Dermis blood vessel endothelial cell (primary cell): Measurements from ENCODE around the gene LMO2. TPM values are rescaled to one million over a fixed set of nuclear protein-coding genes. Genes with fewer than 3 reads are reported as not detected.
A peak's percentile ranks its signal among the peaks of the same experiment; 100 is the strongest.

ENCODE experiments used
- DNase-seq: peaks from one replicate; pipeline ENCODE4 v3.0.0; 2010
- total RNA-seq: library from RNA; depleted of rRNA; stranded (reverse); fragments of >200 nt; gene quantifications from 2 replicates; pipeline ENCODE4 v1.2.3, GENCODE V29; 2014

Gene LMO2
- total RNA-seq, 1 donor from 2014 or later, result 149 TPM

DNA sequence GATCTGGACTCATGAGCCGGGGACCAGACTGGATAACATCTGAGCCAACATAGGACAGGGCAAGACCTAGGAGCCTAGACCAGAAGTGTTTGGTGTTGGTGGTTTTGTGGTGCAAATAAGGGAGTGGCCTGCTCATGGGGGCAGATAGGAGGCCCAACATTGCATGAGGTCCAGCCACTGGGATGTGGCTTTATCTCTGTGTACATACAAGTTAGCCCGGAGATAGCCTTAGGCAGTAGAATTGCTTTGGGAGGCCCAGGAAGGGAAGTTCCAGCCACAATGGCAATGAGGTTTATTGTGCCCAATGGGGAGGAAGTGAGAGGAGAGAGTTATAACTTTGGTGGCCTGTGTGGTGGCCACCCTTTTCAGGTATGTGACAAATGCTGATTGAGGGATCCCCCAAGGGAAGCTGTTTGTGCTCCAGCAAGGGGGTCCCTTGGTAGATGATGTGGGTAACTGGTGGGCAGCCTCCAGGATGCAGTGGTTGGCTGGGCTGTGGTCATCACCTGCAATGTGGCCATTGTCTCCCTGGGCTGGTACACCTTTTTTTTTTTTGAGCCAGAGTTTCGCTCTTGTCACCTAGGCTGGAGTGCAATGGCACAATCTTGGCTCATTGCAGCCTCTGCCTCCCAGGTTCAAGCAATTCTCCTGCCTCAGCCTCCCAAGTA is 6.4 kb downstream of the LMO2 start:
- no peak for DNase-seq

DNA sequence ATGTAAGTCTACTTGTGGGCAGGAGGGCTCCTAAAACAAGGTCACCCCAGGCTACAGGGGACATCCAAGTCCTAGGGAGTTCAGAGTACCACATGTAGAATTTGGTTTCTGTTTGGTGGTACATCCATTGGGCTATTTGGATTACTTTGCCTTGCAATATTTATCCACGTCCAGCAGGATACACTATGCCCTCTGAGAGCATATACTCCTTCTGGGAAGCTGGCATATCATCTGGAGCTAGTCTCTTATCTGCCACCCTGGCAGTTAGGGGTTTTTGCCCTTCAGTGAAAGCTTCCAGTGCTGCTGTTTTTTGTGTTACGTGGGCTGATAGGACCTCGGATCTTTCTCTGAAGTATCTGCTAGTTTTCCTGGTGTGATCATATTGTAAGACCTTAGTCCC is 7.3 kb downstream of the LMO2 start:
- no peak for DNase-seq

DNA sequence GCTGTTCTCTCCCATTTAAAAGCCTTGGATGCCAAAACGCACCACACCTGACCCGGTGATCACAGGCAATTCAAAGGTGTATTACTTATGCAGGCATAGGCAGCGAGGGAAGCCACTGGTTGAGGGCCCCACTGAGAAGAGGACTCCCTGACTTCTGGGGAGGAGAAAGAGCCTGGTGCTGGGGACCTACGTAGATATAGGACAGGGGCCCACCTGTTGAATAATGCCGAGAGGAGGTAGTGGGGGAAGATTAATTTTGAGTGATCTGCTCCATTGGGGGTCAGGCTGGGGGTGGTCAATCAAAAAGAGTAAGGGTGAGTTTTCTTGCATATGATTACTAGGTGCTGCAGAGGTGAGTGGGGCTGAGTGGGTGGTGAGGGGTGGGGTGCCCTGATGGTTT is 7.8 kb downstream of the LMO2 start:
- DNase-seq, result no peak

DNA sequence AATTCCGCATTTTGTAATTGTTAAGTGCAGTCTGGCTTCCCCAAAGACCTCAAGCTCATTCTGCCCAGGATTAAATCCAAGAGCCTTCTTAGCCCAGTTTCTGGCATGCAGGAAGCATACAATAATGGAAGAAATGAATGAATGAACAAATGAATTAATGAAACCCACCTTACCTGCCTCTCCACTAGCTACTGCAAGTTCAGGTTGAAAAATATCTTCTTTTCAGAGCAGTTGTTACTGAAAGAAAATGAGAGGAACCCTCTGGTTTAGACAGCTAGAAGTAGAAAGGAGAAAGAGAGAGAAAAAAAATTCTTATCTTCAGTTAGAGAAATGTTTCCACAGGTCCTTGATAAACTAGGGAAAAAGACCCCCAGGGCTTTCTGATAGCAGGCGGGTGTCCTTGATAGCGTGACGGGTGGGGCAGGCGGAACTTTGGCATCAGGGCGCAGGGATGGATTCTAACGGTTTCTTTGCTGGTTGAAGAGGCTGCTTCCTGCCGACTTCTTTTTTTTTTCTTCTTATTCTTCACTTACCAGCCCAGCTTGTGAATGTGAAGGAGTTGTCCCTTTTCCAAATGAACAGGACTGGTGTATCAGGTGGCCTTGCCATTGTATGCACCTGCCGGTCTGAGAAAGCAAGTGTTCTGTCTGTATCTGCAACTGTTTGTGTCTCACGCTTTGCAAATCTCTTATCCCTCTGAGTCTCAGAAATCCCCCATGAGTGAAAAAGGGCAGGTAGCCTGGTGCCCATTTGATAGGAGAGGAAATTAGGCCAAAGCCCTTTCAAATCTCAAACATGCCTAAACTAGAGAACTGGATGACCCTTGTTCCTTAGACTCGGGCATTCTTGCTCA is 10.0 kb downstream of the LMO2 start:
- DNase-seq, result no peak

DNA sequence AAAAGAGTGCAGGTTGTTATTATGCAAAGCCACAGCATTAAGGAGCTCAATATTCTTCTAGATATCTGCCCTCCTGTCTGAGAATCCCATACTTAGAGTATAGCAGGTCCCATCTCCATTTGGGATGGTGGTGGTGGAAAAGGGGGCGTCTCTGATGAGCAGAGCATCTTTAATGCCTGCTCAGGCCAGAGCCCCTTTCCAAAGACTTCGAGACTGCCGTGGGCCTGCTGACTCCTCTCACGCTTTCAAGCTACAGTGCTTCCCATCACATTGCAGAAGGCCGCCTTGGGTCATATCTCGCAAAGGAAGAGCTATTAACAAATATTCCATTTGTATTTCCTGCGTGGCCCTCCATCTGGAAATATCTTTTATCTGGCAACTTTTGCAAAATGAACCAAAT is 10.9 kb downstream of the LMO2 start:
- DNase-seq, result no peak

DNA sequence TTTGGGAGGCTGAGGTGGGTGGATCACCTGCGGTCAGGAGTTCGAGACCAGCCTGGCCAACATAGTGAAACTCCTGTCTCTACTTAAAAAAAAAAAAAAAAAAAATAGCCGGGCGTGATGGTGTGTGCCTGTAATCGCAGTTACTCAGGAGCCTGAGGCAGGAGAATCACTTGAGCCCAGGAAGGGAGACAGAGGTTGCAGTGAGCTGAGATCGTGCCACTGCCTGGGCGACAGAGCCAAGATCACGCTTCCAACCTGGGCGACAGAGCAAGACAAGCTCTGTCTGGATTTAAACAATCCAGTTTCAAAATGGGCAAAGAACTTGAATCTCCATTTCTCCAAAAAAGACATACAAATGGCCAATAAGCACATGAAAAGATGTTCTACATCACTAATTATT is 12.5 kb downstream of the LMO2 start:
- no peak for DNase-seq

DNA sequence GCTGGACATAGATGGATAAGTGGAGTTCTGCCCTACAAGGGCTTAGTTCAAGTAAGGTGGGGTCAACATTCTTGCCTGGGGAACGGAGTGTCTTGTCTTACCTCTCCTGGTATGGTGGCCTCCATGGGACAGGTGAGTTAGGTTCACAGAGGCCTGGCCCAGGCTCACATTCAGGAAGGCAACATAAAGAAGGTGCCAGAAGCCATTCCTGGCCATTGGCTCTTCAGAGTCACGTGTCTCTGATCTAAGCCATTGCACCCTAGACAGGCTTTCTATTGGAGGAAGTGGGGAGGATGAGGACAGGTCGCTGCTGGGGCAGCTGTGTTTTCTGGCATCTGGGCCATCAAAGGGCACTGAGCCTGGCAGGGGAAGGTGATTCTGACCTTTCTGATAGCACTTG is 14.8 kb downstream of the LMO2 start:
- no peak for DNase-seq

DNA sequence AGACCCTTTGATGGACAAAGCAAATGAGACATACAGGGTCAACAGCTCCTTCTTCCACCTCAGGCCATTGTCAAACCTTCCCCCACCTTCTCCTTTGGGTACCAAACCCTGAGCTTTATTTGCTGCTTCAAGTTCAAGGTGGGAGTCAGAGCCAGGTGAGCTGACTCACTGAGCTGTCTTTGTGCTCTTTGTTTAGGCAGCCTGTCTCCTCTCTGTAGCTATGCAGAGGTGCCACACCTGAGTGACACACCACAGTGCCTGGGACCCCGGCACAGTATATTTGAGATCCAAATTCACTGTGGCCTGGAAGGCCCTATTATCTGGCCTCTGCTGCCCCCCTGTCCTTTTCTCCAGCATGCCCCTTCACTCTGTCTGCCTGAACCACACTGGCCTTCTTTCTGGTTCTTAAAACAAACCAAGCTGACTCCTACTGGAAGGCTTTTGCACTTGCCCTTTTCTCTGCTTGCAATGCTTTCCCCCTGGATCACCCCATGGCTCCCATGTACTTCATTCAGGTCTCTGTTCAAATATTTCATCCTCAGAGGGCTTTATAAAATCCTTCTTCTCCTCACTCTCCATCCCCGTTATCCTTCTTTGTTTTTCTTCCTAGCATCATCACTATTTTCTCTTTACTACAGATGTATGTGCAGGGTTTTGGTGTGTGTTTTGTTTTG is 16.1 kb downstream of the LMO2 start:
- DNase-seq, result no peak

DNA sequence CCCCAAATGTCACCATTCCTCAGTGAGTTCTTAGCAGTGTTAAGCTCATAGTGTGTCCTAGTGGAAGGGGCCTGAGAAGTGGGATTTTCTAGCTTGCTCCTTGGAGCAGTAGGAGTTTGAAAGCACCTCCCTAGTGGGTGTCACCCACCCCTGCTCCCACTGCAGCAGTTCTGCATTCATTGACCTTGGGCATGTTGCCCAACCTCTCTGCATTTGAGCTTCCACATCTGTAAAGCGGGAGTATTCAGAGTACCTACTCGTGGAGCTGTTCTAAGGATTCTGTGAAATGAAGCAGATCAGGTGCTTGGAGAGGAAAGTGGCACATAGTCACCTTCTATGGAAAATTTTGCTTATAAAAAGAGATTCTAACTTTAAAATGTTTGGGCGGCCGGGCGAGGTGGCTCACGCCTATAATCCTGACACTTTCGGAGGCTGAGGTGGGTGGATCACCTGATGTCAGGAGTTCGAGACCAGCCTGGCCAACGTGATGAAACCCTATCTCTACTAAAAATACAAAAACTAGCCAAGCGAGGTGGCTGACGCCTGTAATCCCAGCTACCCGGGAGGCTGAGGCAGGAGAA is 16.9 kb downstream of the LMO2 start:
- no peak for DNase-seq

DNA sequence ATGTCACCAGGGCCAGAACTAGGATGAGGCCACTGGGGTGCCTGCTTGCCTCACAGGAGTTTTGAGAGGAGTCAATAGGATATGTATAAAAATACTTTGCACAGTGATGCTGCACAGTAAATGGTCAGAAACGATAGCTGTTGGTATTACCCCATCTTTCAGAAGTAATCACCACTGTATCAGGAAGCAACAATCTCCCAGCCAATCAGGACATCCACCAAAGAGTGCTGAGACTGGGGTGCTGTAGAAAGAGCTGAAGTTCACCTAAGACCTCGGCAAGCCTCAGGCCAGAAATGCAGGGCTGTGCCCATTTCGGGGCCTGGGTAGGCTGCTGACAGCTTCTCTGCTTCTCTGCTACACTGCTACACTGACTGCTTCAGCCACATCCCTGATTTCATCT is 17.4 kb downstream of the LMO2 start:
- DNase-seq, result no peak

DNA sequence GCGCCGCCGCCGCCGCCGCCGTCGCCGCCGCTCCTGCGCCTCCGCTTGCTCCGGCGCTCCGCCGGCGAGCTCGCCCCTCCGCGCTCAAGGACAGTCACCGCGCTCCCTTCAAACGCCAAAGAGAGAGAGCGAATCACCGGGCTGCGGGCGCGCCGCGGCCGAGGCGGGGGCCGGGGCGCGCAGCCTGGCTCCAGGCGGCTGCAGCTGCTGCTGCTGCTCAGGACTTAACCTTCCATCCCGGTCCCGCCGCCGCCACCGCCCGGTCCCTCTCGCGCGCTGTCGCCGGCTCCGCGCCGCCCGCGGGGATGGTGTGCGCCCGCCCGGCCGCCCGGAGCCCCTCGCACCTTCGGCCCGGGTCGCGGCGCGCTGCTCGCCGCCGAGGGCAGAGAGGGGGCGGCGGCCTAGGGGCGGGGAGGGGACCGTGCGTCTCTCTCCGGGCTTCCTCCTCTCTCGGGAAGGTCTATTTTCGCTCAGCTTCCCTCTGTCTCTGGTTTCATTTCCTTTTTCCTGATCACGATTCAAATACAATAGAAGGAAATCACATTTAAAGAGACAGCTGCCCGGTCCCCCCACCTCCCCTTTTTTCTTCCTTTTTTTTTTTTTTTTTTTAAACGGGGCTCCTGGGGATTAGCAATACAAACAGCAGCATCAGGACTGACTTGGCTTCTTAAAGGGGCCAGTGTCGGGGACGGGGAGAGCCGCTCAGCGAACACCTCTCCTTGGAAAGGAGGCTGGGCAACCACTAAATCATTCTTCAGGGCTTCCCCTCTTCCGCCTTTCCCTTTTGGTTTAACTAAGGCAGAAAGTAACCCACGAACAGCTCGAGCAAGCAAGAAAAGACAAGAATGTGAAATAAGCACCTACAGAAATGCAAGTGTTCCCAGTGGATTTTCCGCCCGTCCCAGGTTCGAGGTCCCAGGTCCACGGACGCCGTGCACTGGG is 22.1 kb downstream of the LMO2 start:
- peak; percentile 79 for DNase-seq

DNA sequence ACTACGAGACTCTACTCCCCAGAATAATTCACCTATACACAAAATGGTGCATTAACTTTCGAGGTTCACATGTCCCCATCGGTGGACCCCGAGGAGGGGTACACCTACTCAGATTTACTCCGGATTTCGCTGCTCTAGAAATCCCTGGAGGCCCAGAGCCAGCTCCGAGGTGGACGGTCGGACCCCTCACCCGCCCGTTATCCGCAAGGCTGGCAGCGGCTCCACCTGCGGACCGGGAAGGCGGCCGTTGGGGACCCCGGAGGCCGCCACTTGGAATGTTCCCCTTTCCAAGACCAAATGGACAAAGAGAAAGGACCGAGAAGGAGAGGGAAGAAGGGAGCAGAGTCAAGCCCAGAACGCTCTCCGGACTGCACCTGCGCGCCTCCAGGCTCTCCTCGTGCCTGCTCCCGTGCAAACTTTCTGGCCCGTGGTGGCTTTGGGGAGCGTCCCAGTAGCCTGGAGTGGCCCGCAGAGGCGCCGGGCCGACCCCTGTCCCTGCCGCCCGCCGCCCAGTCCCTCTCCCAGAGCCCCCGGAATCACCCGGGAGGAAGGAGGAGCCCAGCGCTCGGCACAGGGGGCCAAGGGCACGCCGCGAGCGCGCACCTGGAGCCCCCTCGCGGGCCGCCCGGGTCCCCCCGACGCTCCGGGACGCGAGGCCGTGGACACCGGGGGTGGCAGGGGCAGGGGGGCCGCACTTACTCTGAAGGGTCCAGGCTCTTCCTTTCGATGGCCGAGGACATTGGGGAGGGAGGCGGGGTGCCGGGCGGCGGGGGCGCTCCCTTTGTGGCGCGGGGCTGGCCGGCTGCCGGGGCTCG is 23.0 kb downstream of the LMO2 start:
- peak; percentile 30 for DNase-seq

DNA sequence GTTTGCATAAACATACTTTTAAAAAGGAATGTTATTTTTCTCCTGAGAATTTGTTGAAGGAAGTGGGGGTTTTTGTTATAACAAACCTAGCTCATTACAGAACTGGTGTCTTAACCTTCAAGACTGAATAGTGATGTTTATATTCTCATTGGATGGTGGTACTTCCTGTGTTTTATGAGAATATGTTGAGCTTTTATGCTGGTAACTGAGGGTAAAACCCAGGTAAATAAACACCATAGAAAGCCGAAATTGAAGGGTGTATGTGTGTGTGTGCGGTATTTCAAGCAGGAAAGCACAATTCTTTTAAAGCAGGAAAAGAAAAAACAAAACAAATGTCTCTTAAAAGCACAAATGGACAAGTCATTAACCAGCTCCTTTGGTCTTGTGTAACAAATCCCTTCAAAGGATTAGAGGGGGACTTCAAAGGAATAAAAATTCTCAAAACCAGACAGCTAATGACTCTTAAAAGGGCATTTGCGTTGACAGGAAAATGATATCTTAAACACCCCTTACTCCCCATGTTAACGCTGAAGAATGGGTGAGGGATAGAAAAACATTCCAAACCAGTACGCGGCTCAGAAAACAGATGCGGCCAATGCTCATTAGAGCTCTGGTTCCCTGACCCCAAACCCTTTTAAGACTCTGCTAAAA is 23.8 kb downstream of the LMO2 start:
- peak; percentile 42 for DNase-seq

DNA sequence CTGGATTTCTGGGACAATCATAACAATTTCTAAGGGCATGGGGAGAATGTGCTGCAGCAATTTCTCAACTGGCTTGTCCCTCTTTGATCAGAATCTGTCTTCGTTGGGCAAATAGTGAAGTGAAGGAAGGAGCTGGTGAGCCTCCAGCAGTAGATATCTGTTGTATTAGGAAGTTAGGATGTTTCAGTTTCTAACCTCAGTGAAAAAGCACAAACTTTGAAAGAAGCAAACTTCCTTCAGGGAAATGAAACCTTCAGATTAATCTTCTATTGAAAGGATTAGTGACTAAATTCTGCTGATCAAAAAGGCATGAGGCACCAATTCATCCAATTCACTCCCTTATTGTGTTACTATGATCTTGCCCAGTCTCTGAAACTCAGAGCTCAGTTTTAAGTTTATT is 24.3 kb downstream of the LMO2 start:
- no peak for DNase-seq

DNA sequence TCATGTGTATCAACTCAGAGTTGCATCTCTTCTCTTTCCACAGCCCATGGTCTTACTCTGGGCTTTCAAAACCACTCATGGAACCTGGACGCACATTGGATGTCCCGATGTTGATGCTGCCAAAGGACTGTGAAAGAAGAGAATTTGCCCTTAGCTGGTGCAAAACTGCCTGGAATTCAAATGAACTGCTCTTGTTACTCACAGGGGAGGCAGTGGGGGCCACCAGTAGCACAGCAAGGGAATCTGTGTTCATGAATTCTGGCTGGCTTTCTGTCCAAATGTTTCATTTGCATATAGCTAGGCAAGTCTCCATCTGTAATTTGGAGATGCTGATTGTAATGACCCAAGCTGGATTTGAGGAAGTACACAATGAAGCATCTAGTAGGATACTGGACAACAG is 24.9 kb downstream of the LMO2 start:
- DNase-seq, result no peak

DNA sequence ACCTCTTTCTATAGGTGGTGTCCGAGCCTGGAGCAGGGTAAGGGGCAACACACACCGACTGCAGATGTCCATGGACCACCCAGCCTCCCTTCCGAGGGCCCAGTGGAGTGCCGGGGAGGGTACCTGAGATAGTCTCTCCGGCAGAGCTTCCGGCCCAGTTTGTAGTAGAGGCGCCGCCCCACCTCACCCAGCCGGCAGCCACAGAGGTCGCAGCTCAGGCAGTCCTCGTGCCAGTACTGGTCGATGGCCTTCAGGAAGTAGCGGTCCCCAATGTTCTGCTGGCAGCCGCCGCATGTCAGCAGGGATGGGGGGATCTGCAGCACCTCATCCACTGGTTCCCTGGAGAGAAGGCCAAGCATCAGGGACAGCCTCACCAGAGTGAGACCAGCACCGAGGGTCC is 27.4 kb downstream of the LMO2 start:
- no peak for DNase-seq

DNA sequence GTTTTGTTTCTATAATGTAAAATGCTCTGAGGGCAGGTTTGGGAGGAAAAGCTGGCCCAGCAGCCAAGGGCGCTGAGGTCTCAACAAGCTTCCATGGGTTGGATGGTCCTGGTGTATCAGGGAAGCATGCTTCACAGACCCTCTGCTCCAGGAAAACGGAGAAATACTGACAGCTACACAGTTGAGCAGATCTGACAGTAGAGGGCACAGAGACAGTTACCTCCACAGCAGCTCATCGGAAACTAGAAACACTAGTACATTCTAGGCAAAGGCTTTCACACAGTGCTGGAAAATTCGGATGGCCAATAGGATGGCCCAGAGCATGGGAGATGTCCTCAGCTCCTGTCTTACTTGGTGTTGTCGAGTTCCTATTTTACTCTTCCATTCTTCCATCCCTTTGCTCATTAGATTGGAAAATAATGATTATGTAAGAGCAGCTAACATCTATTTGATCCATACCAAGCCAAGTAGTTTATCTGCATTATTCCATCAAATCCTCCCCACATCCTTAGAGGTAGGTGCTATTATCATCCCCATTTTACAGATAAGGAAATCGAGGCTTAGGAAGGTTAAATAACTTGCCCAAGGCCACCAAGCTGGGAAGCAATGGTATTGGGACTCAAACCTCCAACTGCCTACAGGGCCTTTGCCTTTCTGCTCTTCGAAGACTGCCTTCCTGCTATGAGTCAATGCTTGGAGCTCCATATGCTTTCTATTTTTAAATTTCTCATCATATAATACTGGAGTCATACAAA is 28.3 kb downstream of the LMO2 start:
- no peak for DNase-seq

DNA sequence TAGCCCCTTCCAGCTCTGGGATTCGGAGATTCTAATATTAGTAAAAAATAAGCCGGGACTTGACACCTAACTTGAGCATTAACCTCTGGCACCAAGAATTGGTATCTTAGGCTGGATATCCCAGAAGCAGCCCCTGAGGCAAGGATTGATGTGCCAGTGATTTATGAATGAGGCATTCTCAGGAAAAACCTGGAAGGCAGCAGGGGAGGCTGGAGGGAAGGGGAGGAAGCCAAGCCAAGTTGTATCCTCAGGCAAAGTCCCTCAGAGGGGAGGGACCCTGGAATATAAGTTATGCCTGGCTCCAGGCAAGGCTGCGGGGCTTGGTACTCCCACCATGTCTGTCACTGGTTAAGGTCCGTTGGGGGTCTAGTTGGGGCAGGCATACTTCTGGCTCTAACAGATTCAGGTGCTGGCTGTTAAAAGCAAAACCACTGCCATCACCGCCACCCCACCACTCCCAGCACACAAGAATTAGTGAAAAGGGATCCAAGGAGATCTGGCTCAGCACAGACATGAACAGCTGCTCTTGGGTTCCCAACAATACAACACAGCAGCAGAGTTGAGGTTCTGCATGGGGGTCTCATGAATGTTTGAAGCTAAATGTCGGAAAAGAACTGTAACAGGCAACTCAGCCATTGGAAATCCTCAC is 29.8 kb downstream of the LMO2 start:
- no peak for DNase-seq

DNA sequence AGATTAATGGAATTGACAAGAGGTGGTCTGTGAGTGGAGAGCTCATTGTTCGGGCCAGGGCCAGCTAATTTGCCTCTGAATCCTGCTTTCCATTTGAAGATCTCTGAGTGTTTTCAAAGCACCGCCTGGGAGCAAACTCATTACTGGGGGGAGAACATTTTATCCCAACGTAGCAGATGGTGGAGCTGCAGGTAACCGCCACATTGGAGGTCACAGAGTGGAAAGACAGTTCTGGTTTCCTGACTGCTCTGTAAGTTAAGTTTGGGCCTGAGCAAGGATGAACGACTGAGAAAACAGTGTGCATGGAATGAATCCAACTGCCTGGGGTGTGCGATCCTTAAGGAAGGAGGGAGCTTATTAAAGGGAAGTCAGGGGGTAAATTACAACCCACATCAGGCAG is 30.5 kb downstream of the LMO2 start:
- no peak for DNase-seq

DNA sequence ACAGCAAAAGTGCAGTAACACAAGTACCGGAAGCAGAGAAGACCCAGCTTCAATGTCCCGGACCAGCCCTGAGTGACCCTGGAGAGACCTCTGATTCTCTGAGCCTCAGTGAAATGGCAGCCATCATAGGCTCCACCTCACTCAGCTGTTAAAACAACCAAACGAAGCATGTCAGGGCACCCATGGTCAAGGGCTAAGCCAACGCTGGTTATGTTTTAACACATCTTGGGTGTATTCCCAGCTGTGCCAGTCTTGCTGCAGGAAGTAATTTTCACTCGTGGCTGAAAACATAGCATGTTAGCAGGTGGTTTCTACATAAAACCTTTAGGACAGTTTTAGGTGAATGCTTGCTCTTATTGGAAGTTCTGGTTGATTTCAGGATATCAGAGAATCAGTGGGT is 30.9 kb downstream of the LMO2 start:
- DNase-seq, result no peak
